ENCODE results near the gene CNPY1. TPM values are rescaled to one million over a fixed set of nuclear protein-coding genes. Genes with fewer than 3 reads are reported as not detected.

CNPY1 gene
- total and polyA plus RNA-seq, 2 experiments from 2014 or later = not detected

DNA sequence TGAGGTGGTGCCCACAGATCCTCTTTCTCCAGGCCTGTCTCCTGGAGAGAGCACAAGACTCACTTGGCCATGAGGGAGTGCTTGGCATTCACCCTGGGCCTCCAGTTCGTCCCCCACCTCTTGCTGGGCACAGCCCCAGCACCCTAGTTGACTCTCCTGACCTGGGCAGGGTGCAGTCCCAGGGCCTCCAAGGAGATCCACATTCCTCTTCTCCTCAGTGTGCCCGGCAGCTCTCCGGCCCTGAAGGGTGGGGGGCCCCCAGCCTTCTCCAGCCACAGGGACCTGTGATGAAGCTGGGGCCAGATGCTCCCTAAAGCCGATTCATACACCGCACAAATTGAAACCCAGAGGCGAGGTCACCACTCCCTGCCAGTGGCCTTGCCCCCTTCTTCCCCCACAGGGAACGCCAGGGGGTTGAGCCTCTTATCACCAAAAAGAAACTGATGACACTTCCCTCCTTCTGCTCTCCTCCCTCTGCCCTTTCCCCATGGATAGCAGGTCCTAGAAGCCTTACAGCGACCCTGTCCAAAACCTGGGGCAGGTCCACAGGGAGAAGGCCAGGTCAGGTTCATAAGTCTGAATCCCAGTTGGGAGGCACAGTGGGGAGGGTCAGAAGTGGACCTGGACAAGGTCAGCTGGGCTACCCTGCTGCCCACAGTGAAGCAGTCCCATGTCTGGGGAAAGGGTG lies 85.3 kb downstream of the CNPY1 start:
- Histone ChIP-seq H2AFZ (no peak overlapping the region), H3K9me2 (replicated peaks; ENCODE audit: insufficient read depth) (no peaks in the 10 kb centered on the region), H3K4me1 (ENCODE audit: insufficient read depth) (peaks cover 18% of the 10 kb centered on the region), H3K4me2 (no peak overlapping the region), H4K20me1 (ENCODE audit: insufficient read depth, poor library complexity, severe bottlenecking) (peaks cover 3% of the 10 kb centered on the region), H3K4me3 (no peak overlapping the region), H3K27ac (no peak overlapping the region), H3K9me3 (ENCODE audit: low read depth) (no peaks in the 10 kb centered on the region), H3K36me3 (replicated peaks; ENCODE audit: insufficient read depth, low read depth) (no peaks in the 10 kb centered on the region), H3K79me2 (no peaks in the 10 kb centered on the region), H3K27me3 (peaks cover 96% of the 10 kb centered on the region)
- DNase-seq (ENCODE audit: low spot score) = no peak
- WGBS (ENCODE audit: low lambda C conversion rate, missing lambda C conversion rate) = 13% methylated on average over 8 of the region's 8 CpGs
- TF ChIP-seq, protein P1, sequence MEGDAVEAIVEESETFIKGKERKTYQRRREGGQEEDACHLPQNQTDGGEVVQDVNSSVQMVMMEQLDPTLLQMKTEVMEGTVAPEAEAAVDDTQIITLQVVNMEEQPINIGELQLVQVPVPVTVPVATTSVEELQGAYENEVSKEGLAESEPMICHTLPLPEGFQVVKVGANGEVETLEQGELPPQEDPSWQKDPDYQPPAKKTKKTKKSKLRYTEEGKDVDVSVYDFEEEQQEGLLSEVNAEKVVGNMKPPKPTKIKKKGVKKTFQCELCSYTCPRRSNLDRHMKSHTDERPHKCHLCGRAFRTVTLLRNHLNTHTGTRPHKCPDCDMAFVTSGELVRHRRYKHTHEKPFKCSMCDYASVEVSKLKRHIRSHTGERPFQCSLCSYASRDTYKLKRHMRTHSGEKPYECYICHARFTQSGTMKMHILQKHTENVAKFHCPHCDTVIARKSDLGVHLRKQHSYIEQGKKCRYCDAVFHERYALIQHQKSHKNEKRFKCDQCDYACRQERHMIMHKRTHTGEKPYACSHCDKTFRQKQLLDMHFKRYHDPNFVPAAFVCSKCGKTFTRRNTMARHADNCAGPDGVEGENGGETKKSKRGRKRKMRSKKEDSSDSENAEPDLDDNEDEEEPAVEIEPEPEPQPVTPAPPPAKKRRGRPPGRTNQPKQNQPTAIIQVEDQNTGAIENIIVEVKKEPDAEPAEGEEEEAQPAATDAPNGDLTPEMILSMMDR (IDR thresholded peaks at IDR 0.05; ENCODE audit: poor library complexity) = no peak
- TF ChIP-seq EZH2phosphoT487 (IDR thresholded peaks at IDR 0.05; ENCODE audit: low read depth, severe bottlenecking, unreplicated experiment) = no peak
- no peak for TF ChIP-seq EZH2 (IDR thresholded peaks at IDR 0.05; ENCODE audit: borderline replicate concordance)

GRCh38 chr7:155459700-155460461 lies 86.5 kb downstream of the CNPY1 start:
- no peaks in the 10 kb centered on the region for H4K20me1 ChIP-seq (ENCODE audit: insufficient read depth, poor library complexity, severe bottlenecking)
- no peaks in the 10 kb centered on the region for H3K9me3 ChIP-seq (ENCODE audit: low read depth)
- peaks cover 18% of the 10 kb centered on the region for H3K4me1 ChIP-seq (ENCODE audit: insufficient read depth)
- H3K27ac ChIP-seq = no peak overlapping the region
- 4% methylated on average over 34 of the region's 34 CpGs for WGBS (ENCODE audit: low lambda C conversion rate, missing lambda C conversion rate)
- H3K4me3 ChIP-seq = no peak overlapping the region
- H3K79me2 ChIP-seq = no peaks in the 10 kb centered on the region
- H2AFZ ChIP-seq = no peak overlapping the region
- TF ChIP-seq EZH2 (IDR thresholded peaks at IDR 0.05; ENCODE audit: borderline replicate concordance) (peak; percentile 97), EZH2phosphoT487 (IDR thresholded peaks at IDR 0.05; ENCODE audit: low read depth, severe bottlenecking, unreplicated experiment) (peak; percentile 71)
- TF ChIP-seq, protein P1 (IDR thresholded peaks at IDR 0.05; ENCODE audit: poor library complexity) = no peak
- no peaks in the 10 kb centered on the region for H3K36me3 ChIP-seq (replicated peaks; ENCODE audit: insufficient read depth, low read depth)
- no peaks in the 10 kb centered on the region for H3K9me2 ChIP-seq (replicated peaks; ENCODE audit: insufficient read depth)
- no peak for DNase-seq (ENCODE audit: low spot score)
- H3K4me2 ChIP-seq = no peak overlapping the region
- H3K27me3 ChIP-seq = peaks cover 96% of the 10 kb centered on the region

DNA sequence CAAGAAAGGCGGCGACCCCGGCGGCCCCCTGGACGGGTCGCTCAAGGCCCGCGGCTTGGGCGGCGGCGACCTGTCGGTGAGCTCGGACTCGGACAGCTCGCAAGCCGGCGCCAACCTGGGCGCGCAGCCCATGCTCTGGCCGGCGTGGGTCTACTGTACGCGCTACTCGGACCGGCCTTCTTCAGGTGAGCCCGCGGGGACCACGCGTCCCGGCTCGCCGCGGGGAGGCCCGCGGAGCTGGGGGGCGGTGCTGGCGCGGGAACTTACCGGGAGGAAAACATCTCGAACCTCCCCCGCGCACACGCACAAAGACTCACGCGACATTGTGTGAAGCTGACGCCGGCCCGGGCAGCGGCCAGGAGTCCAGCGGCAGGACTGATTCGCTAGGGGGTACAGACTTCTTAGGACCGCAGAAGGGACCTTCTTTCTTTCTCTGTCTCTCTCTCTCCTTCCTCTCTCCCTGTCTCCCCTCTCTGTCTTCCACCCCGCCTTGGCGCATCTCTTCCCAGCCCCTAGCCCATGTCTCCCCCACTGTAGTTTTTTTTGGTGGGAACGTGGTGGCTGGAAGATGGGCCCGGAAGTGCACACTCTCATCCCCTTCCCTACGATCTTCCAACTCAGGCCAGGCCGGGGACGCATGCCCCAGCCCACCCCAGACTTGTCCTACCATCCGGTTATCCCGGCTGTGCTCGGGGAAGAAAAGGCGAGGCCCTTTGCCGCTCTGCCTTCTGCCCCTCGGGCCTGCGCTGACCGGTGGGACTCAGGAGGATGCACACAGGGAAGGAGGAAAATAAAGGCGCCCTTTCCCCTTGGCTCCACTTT lies 87.3 kb downstream of the CNPY1 start:
- Histone ChIP-seq H3K9me3 (ENCODE audit: low read depth) (no peaks in the 10 kb centered on the region), H3K9me2 (replicated peaks; ENCODE audit: insufficient read depth) (no peaks in the 10 kb centered on the region), H3K4me2 (peak overlapping the region; percentile 79), H3K27me3 (peaks cover 96% of the 10 kb centered on the region), H3K4me3 (no peak overlapping the region), H2AFZ (peak overlapping the region; percentile 68), H3K36me3 (replicated peaks; ENCODE audit: insufficient read depth, low read depth) (no peaks in the 10 kb centered on the region), H3K27ac (no peak overlapping the region), H4K20me1 (ENCODE audit: insufficient read depth, poor library complexity, severe bottlenecking) (no peaks in the 10 kb centered on the region), H3K4me1 (ENCODE audit: insufficient read depth) (peaks cover 18% of the 10 kb centered on the region), H3K79me2 (no peaks in the 10 kb centered on the region)
- TF ChIP-seq EZH2phosphoT487 (IDR thresholded peaks at IDR 0.05; ENCODE audit: low read depth, severe bottlenecking, unreplicated experiment) = peak; percentile 83
- TF ChIP-seq, protein P1 (IDR thresholded peaks at IDR 0.05; ENCODE audit: poor library complexity) = no peak
- DNase-seq (ENCODE audit: low spot score) = no peak
- under 1% methylated on average over 59 of the region's 68 CpGs for WGBS (ENCODE audit: low lambda C conversion rate, missing lambda C conversion rate)

Measured in hepatocyte (in vitro differentiated cells).